HFFc6 (cell line): Measurements from ENCODE around the gene MYMK. TPM values are rescaled to one million over a fixed set of nuclear protein-coding genes. Genes with fewer than 3 reads are reported as not detected.

ENCODE experiments used
- DNase-seq: peaks from one replicate; pipeline ENCODE4 v3.0.0-alpha.2; 2018
- H3K27ac Mint-ChIP-seq: 2 replicates; pipeline ENCODE4 v1.8.0; 2020; ENCODE audit warnings: mild to moderate bottlenecking, mixed read lengths
- H3K27me3 Mint-ChIP-seq: 2 replicates; pipeline ENCODE4 v1.8.0; 2021; ENCODE audit warnings: mild to moderate bottlenecking, moderate library complexity, mixed read lengths; ENCODE audit not compliant: insufficient read depth
- H3K36me3 Mint-ChIP-seq: 2 replicates; pipeline ENCODE4 v1.8.0; 2021; ENCODE audit warnings: low read depth, mixed read lengths
- H3K4me1 Mint-ChIP-seq: 2 replicates; pipeline ENCODE4 v1.8.0; 2020; ENCODE audit warnings: low read depth, mixed read lengths
- H3K4me3 Mint-ChIP-seq: 2 replicates; pipeline ENCODE4 v1.8.0; 2020; ENCODE audit warnings: mild to moderate bottlenecking, moderate library complexity, mixed read lengths
- H3K9me3 Mint-ChIP-seq: 2 replicates; pipeline ENCODE4 v1.8.0; 2020; ENCODE audit warnings: mild to moderate bottlenecking, mixed read lengths
- CTCF ChIP-seq: fragments of 200-600 bp; sonication (generic); IDR thresholded peaks from 2 replicates; pipeline ENCODE4 v1.5.0; 2021; ENCODE audit warnings: antibody characterized with exemption, mild to moderate bottlenecking
- total RNA-seq, 6 experiments: library from RNA; stranded (reverse); fragmentation: NEBNext Ultra II Directional; extraction: Animal tissue kit (Norgen Biotek cat#: 25700); gene quantifications; 2 replicates in 1 of 6; 3 replicates in 5 of 6; pipeline ENCODE4 v1.2.3, GENCODE V29; 2021

MYMK gene
- total RNA-seq, 6 experiments from 2014 or later, result not detected

DNA sequence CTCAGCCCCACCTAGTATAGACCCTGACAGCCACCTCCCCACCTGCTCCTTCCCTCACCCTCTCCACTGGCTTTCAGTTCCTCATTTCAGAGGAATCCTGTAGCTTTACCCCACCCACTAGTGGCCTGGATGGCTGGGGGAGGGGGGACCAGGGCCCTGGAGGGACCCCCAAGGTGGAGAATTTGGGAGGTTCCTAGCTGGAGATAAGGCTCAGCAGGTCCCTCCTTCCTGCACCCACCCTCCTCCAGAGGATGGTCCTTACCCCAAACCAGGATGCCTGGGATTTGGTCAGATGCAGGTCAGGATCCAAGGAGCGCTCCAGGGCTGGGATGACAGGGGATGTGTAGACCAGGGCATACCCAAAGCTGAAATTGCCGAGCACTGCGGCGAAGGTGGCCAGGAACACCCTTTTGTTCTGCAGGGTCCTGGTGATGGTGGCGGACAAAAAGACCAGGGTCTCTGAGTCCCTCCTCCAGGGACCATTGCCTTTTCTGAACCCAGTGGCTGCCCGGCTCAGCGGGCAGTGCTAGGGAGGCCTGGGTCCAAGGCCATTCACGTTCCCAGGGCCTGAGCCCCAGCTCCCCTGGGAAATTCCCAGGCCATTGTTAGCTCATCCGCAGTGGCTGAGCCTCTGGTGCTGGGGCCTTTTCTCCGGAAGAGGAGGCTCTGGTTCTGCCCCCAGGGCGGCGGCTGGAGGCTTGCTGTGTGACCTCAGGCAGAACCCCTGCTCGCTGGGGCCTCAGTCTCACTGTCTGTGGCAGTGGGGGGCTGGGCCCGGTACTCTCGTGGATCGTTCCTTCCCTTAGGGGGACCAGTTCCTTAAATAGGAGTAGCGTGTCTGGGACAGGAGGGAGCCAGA, 46.5 kb downstream of the MYMK start:
- peak; percentile 6 for DNase-seq
- TF ChIP-seq CTCF, result no peak
- H3K4me3 Mint-ChIP-seq, result peak overlapping the region; percentile 80
- no peaks in the 10 kb centered on the region for H3K9me3 Mint-ChIP-seq
- peaks cover 3% of the 10 kb centered on the region for H3K27me3 Mint-ChIP-seq
- H3K27ac Mint-ChIP-seq, result peak overlapping the region; percentile 63; the same call in 1 of the 2 replicates
- H3K4me1 Mint-ChIP-seq, result no peaks in the 10 kb centered on the region
- H3K36me3 Mint-ChIP-seq, result no peaks in the 10 kb centered on the region

GRCh38 chr9:133477461-133477860, 47.3 kb downstream of the MYMK start:
- H3K36me3 Mint-ChIP-seq, result no peaks in the 10 kb centered on the region
- no peaks in the 10 kb centered on the region for H3K9me3 Mint-ChIP-seq
- no peak overlapping the region for H3K27ac Mint-ChIP-seq
- H3K27me3 Mint-ChIP-seq, result no peaks in the 10 kb centered on the region; the same call in 1 of the 2 replicates
- DNase-seq, result no peak
- H3K4me1 Mint-ChIP-seq, result no peaks in the 10 kb centered on the region
- no peak for TF ChIP-seq CTCF
- 0 out of 2 replicates have a peak overlapping the region, but pooled peaks have one; percentile 80 for H3K4me3 Mint-ChIP-seq

GRCh38 chr9:133476941-133477340, 47.8 kb downstream of the MYMK start:
- Mint-ChIP-seq H3K27ac (no peak overlapping the region), H3K9me3 (no peaks in the 10 kb centered on the region), H3K4me1 (no peaks in the 10 kb centered on the region), H3K4me3 (no peak overlapping the region), H3K36me3 (no peaks in the 10 kb centered on the region), H3K27me3 (no peaks in the 10 kb centered on the region; the same call in 1 of the 2 replicates)
- DNase-seq, result no peak
- TF ChIP-seq CTCF, result no peak

- H3K4me1 Mint-ChIP-seq, result no peaks in the 10 kb centered on the region
- DNase-seq, result no peak
- H3K27me3 Mint-ChIP-seq, result no peaks in the 10 kb centered on the region; the same call in 1 of the 2 replicates
These were observed 48.5 kb downstream of the MYMK start for GRCh38 chr9:133476036-133476931.

More at GRCh38 chr9:133476036-133476931, 48.5 kb downstream of the MYMK start:
- Mint-ChIP-seq H3K36me3 (no peaks in the 10 kb centered on the region), H3K27ac (no peak overlapping the region), H3K9me3 (no peaks in the 10 kb centered on the region), H3K4me3 (no peak overlapping the region)
- no peak for TF ChIP-seq CTCF
